ENCODE measurements around the gene TRPC4AP.

The TRPC4AP gene

GRCh38 chr20:34956751-34957472, 135.7 kb downstream of the TRPC4AP start:
- no peak for DNase-seq

- DNase-seq: no peak
These were observed 136.6 kb downstream of the TRPC4AP start for GRCh38 chr20:34956041-34956458.

GRCh38 chr20:34955231-34956040, 137.2 kb downstream of the TRPC4AP start, which contains the start of the genes GSS and MYH7B:
Gene GSS (minus strand): TSS chr20:34955806. CDS start chr20:34951852, 3,954 bp downstream.
Gene MYH7B (plus strand): TSS chr20:34955868. CDS start chr20:34978006, 22,138 bp downstream.
- peak; percentile 95 for DNase-seq

- DNase-seq: no peak
These were observed 137.7 kb downstream of the TRPC4AP start for GRCh38 chr20:34954904-34955230.

GRCh38 chr20:34953960-34954359, 138.6 kb downstream of the TRPC4AP start:
- no peak for DNase-seq

GRCh38 chr20:34952671-34953070, 139.9 kb downstream of the TRPC4AP start:
- DNase-seq: no peak
